Measurements from ENCODE around the gene ACIN1.
"Not testable (repeated sequence)": the region's sequence is repeated elsewhere in the genome, so short reads cannot be mapped to it uniquely, and the experiment has no call there.

ACIN1 gene

GRCh38 chr14:23018107-23018506 lies 76.8 kb downstream of the ACIN1 start:
- DNase-seq (ENCODE audit: low read depth in 2 of 2), result no peak

- DNase-seq (ENCODE audit: low read depth in 2 of 2), result no peak
Observed at GRCh38 chr14:23017091-23017490, 77.8 kb downstream of the ACIN1 start.

GRCh38 chr14:23015618-23016017 lies 79.3 kb downstream of the ACIN1 start:
- no peak for DNase-seq (ENCODE audit: low read depth in 2 of 2)

GRCh38 chr14:23013749-23014054 lies 81.2 kb downstream of the ACIN1 start:
- not testable (repeated sequence) for DNase-seq (ENCODE audit: low read depth in 2 of 2)

GRCh38 chr14:23013054-23013748 lies 81.7 kb downstream of the ACIN1 start:
- DNase-seq (ENCODE audit: low read depth in 2 of 2), result no peak

GRCh38 chr14:23009939-23010726 lies 84.8 kb downstream of the ACIN1 start, which contains the start of gene C14orf93:
Gene C14orf93, minus strand, starts transcription at chr14:23010143. Its CDS starts 11,120 bp downstream, at chr14:22999023.
- DNase-seq (ENCODE audit: low read depth in 2 of 2), result peak in 1 of 2 experiments; percentile 30

GRCh38 chr14:23009483-23009938 lies 85.4 kb downstream of the ACIN1 start:
- no peak for DNase-seq (ENCODE audit: low read depth in 2 of 2)

- DNase-seq (ENCODE audit: low read depth in 2 of 2), result no peak
Observed at GRCh38 chr14:23008831-23009230, 86.1 kb downstream of the ACIN1 start.
